Neural cell (in vitro differentiated cells): Measurements from ENCODE around the gene MED13L. TPM values are rescaled to one million over a fixed set of nuclear protein-coding genes. Genes with fewer than 3 reads are reported as not detected.

Experiments
- H2AFZ ChIP-seq: fragments of 200-600, 300-800 bp; sonication (generic), shearing (Covaris generic); 2 replicates; pipeline ENCODE4 v1.6.0; 2014; ENCODE audit warnings: low read depth, mild to moderate bottlenecking, antibody characterized with exemption, low read length, moderate library complexity
- H3F3A ChIP-seq: fragments of 200-600 bp; shearing (Covaris generic); 2 replicates; pipeline ENCODE4 v1.6.1; 2016; ENCODE audit warnings: mild to moderate bottlenecking, moderate library complexity, mixed read lengths, antibody characterized with exemption, low read length; ENCODE audit not compliant: insufficient read depth, poor library complexity, severe bottlenecking
- H3K27ac ChIP-seq: fragments of 200-600, 300-800 bp; sonication (generic), shearing (Covaris generic); 2 replicates; pipeline ENCODE4 v1.5.1; 2014; ENCODE audit warnings: mild to moderate bottlenecking, low read length, moderate library complexity
- H3K27me3 ChIP-seq: fragments of 300-800, 200-600 bp; sonication (generic), shearing (Covaris generic); 2 replicates; pipeline ENCODE4 v1.6.0; 2014; ENCODE audit warnings: mild to moderate bottlenecking, low read depth, low read length, moderate library complexity; ENCODE audit not compliant: insufficient read depth
- H3K36me3 ChIP-seq: fragments of 300-800, 200-600 bp; sonication (generic), shearing (Covaris generic); 2 replicates; pipeline ENCODE4 v1.5.1; 2014; ENCODE audit warnings: mild to moderate bottlenecking, antibody characterized with exemption, low read length, moderate library complexity; ENCODE audit not compliant: insufficient read depth
- H3K4me2 ChIP-seq: fragments of 300-800, 200-600 bp; sonication (generic), shearing (Covaris generic); 2 replicates; pipeline ENCODE4 v1.6.0; 2014; ENCODE audit warnings: mild to moderate bottlenecking, low read length
- H3K4me3 ChIP-seq: fragments of 300-800, 200-600 bp; sonication (generic), shearing (Covaris generic); 2 replicates; pipeline ENCODE4 v1.5.1; 2014; ENCODE audit warnings: mild to moderate bottlenecking, low read length, moderate library complexity
- H3K79me2 ChIP-seq: fragments of 200-600 bp; shearing (Covaris generic); replicated peaks from 2 replicates; pipeline ENCODE4 v1.6.0; 2014; ENCODE audit warnings: mild to moderate bottlenecking, low read length, moderate library complexity; ENCODE audit not compliant: insufficient read depth
- H3K9ac ChIP-seq: fragments of 300-800, 200-600 bp; sonication (generic), shearing (Covaris generic); 2 replicates; pipeline ENCODE4 v1.6.1; 2016; ENCODE audit warnings: mild to moderate bottlenecking, low read length, mixed read lengths
- H3K9me2 ChIP-seq: fragments of 200-600 bp; shearing (Covaris generic); 2 replicates; pipeline ENCODE4 v1.6.1; 2016; ENCODE audit warnings: mild to moderate bottlenecking, low read length, mixed read lengths; ENCODE audit not compliant: insufficient read depth
- H3K9me3 ChIP-seq: fragments of 200-600, 300-800 bp; sonication (generic), shearing (Covaris generic); 2 replicates; pipeline ENCODE4 v1.6.1; 2016; ENCODE audit warnings: mild to moderate bottlenecking, mixed run types, low read length, moderate library complexity, mixed read lengths
- H4K20me1 ChIP-seq: fragments of 200-600 bp; shearing (Covaris generic); 2 replicates; pipeline ENCODE4 v1.6.1; 2016; ENCODE audit warnings: mild to moderate bottlenecking, mixed run types; ENCODE audit not compliant: insufficient read depth
- EP300 ChIP-seq: fragments of 450-650 bp; conservative IDR thresholded peaks from 2 replicates; pipeline ENCODE4 v1.6.1; 2014; ENCODE audit warnings: antibody characterized with exemption, mild to moderate bottlenecking, moderate library complexity; ENCODE audit not compliant: poor library complexity, severe bottlenecking
- EZH2 ChIP-seq: fragments of 200-600, 300-800 bp; shearing (Covaris generic), sonication (generic); IDR thresholded peaks from 2 replicates; pipeline ENCODE4 v1.6.1; 2014; ENCODE audit warnings: antibody characterized with exemption, low read length, borderline replicate concordance, mild to moderate bottlenecking; ENCODE audit not compliant: insufficient read depth, poor library complexity, severe bottlenecking
- MXI1 ChIP-seq: fragments of 450-650 bp; conservative IDR thresholded peaks from 2 replicates; pipeline ENCODE4 v1.6.1; 2014; ENCODE audit warnings: antibody characterized with exemption, mild to moderate bottlenecking; ENCODE audit not compliant: poor library complexity, severe bottlenecking
- POLR2AphosphoS5 ChIP-seq: IDR thresholded peaks from 2 replicates; pipeline ENCODE4 v1.6.1; 2012
- SMC3 ChIP-seq: fragments of 450-650 bp; conservative IDR thresholded peaks from 2 replicates; pipeline ENCODE4 v1.6.1; 2014; ENCODE audit warnings: antibody characterized with exemption, mild to moderate bottlenecking, moderate library complexity; ENCODE audit not compliant: poor library complexity
- TAF1 ChIP-seq: IDR thresholded peaks from 2 replicates; pipeline ENCODE4 v1.6.1; 2012; ENCODE audit warnings: low read depth
- polyA plus RNA-seq: library from polyadenylated mRNA; depleted of rRNA; stranded (reverse); fragments of >200 nt; gene quantifications from 2 replicates; pipeline ENCODE4 v1.2.3, GENCODE V29; 2014
- TF ChIP-seq, protein P1 (sequence below): IDR thresholded peaks from 2 replicates; pipeline ENCODE4 v1.6.1; 2012; ENCODE audit warnings: borderline replicate concordance
- TF ChIP-seq, protein P2 (sequence below): fragments of 450-650 bp; IDR thresholded peaks from 2 replicates; pipeline ENCODE4 v1.5.1; 2014; ENCODE audit warnings: antibody characterized with exemption, mild to moderate bottlenecking, moderate library complexity; ENCODE audit not compliant: poor library complexity, severe bottlenecking

The MED13L gene
- polyA plus RNA-seq, 1 donor from 2014 or later: 38.9 TPM

- H3K4me2 ChIP-seq: no peak overlapping the region
- no peak overlapping the region for H3K4me3 ChIP-seq
- H2AFZ ChIP-seq: no peak overlapping the region
- no peaks in the 10 kb centered on the region for H3K36me3 ChIP-seq
- H3K79me2 ChIP-seq: no peaks in the 10 kb centered on the region
- H4K20me1 ChIP-seq: no peaks in the 10 kb centered on the region
- no peaks in the 10 kb centered on the region for H3K9me2 ChIP-seq
- peaks cover 42% of the 10 kb centered on the region for H3K27me3 ChIP-seq
- no peaks in the 10 kb centered on the region for H3K9me3 ChIP-seq
- H3F3A ChIP-seq: no peaks in the 10 kb centered on the region
- TF ChIP-seq, protein P1, sequence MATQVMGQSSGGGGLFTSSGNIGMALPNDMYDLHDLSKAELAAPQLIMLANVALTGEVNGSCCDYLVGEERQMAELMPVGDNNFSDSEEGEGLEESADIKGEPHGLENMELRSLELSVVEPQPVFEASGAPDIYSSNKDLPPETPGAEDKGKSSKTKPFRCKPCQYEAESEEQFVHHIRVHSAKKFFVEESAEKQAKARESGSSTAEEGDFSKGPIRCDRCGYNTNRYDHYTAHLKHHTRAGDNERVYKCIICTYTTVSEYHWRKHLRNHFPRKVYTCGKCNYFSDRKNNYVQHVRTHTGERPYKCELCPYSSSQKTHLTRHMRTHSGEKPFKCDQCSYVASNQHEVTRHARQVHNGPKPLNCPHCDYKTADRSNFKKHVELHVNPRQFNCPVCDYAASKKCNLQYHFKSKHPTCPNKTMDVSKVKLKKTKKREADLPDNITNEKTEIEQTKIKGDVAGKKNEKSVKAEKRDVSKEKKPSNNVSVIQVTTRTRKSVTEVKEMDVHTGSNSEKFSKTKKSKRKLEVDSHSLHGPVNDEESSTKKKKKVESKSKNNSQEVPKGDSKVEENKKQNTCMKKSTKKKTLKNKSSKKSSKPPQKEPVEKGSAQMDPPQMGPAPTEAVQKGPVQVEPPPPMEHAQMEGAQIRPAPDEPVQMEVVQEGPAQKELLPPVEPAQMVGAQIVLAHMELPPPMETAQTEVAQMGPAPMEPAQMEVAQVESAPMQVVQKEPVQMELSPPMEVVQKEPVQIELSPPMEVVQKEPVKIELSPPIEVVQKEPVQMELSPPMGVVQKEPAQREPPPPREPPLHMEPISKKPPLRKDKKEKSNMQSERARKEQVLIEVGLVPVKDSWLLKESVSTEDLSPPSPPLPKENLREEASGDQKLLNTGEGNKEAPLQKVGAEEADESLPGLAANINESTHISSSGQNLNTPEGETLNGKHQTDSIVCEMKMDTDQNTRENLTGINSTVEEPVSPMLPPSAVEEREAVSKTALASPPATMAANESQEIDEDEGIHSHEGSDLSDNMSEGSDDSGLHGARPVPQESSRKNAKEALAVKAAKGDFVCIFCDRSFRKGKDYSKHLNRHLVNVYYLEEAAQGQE: no peak
- no peak overlapping the region for H3K9ac ChIP-seq
- H3K27ac ChIP-seq: no peak overlapping the region
Measured at GRCh38 chr12:115914122-115914521, 363.4 kb downstream of the MED13L start.

GRCh38 chr12:115912440-115912839 lies 365.1 kb downstream of the MED13L start:
- Histone ChIP-seq H3K27ac (no peak overlapping the region), H3K9me3 (no peaks in the 10 kb centered on the region), H2AFZ (no peak overlapping the region), H3K27me3 (peaks cover 27% of the 10 kb centered on the region), H3F3A (no peaks in the 10 kb centered on the region), H4K20me1 (no peaks in the 10 kb centered on the region), H3K9me2 (no peaks in the 10 kb centered on the region), H3K9ac (no peak overlapping the region), H3K79me2 (no peaks in the 10 kb centered on the region), H3K4me3 (no peak overlapping the region), H3K4me2 (no peak overlapping the region), H3K36me3 (no peaks in the 10 kb centered on the region)
- TF ChIP-seq POLR2AphosphoS5 (no peak), SMC3 (no peak), TAF1 (no peak), EP300 (no peak), MXI1 (no peak), EZH2 (no peak)
- TF ChIP-seq, protein P1: no peak
- TF ChIP-seq, protein P2, sequence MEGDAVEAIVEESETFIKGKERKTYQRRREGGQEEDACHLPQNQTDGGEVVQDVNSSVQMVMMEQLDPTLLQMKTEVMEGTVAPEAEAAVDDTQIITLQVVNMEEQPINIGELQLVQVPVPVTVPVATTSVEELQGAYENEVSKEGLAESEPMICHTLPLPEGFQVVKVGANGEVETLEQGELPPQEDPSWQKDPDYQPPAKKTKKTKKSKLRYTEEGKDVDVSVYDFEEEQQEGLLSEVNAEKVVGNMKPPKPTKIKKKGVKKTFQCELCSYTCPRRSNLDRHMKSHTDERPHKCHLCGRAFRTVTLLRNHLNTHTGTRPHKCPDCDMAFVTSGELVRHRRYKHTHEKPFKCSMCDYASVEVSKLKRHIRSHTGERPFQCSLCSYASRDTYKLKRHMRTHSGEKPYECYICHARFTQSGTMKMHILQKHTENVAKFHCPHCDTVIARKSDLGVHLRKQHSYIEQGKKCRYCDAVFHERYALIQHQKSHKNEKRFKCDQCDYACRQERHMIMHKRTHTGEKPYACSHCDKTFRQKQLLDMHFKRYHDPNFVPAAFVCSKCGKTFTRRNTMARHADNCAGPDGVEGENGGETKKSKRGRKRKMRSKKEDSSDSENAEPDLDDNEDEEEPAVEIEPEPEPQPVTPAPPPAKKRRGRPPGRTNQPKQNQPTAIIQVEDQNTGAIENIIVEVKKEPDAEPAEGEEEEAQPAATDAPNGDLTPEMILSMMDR: no peak
